Activated CD4-positive, alpha-beta T cell treated with anti-CD3 and anti-CD28 coated beads for 36 hours (primary cell): ENCODE data around the gene CA10. TPM values are rescaled to one million over a fixed set of nuclear protein-coding genes. Genes with fewer than 3 reads are reported as not detected.

Experiments used
- ATAC-seq: fragments of 200-7000 bp; cut with Tn5 transposase; one replicate; pipeline ENCODE4 v1.10.0; 2021; ENCODE audit warnings: mild to moderate bottlenecking, moderate library complexity
- CTCF ChIA-PET: fragments of 350-600 bp; sonication (Branson Sonifier 250); formaldehyde crosslinking; loops from one replicate; lab custom pipeline; 2021; ENCODE audit warnings: antibody characterized with exemption; lab: Charles Lee
- POLR2A ChIA-PET: fragments of 350-600 bp; sonication (Branson Sonifier 250); formaldehyde crosslinking; loops from one replicate; lab custom pipeline; 2021; ENCODE audit warnings: antibody characterized with exemption, inconsistent platforms; lab: Charles Lee
- DNase-seq: peaks from one replicate; pipeline ENCODE4 v3.0.0-alpha.2; 2020
- H3K27ac Mint-ChIP-seq: one replicate; pipeline ENCODE4 v1.8.0; 2021; ENCODE audit warnings: mixed read lengths
- H3K27me3 Mint-ChIP-seq: one replicate; pipeline ENCODE4 v1.8.0; 2021; ENCODE audit warnings: mixed read lengths
- H3K36me3 Mint-ChIP-seq: one replicate; pipeline ENCODE4 v1.8.0; 2021; ENCODE audit warnings: low read depth, mixed read lengths
- H3K4me1 Mint-ChIP-seq: one replicate; pipeline ENCODE4 v1.8.0; 2021; ENCODE audit warnings: mixed read lengths
- H3K4me3 Mint-ChIP-seq: one replicate; pipeline ENCODE4 v1.8.0; 2021; ENCODE audit warnings: mild to moderate bottlenecking, moderate library complexity, mixed read lengths
- H3K9me3 Mint-ChIP-seq: one replicate; pipeline ENCODE4 v1.8.0; 2021; ENCODE audit warnings: low read depth, mixed read lengths
- intact Hi-C, 2 experiments: fragments of 100-400 bp; cut with DNase I in 1 of 2; cut with micrococcal nuclease in 1 of 2; formaldehyde crosslinking; loops; one replicate each; pipeline versions ENCODE4 v1.14.2 to v1.15.1; 2022 to 2024; cut with DNase I, micrococcal nuclease
- total RNA-seq, 2 experiments: library from RNA; stranded (reverse); gene quantifications; one replicate each; pipeline ENCODE4 v1.2.3, GENCODE V29; 2021

The CA10 gene
- total RNA-seq, 2 experiments from 2014 or later, result not detected

DNA sequence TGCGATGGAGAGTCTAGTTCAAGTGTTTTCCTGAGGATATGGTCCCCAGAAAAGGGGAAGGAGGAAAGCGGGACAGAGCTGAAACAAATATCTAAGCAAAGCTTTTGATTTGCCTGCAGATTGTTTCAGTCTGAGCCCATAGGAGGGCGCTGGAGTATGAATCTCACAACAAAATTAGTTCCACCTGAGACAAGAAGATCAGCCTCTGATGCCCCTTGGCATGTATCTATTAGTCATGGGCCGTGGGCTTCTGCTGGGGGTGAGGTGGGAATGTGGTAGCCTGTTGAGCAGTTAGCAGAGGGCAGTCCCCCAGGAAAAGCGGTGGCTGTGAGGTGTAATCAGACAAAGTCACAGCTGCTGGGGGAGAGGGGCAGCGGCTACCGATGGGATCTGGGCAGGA is 446.9 kb downstream of the CA10 start:
- Mint-ChIP-seq H3K4me3 (no peak overlapping the region), H3K9me3 (no peaks in the 10 kb centered on the region), H3K4me1 (no peaks in the 10 kb centered on the region), H3K27ac (no peak overlapping the region), H3K36me3 (no peaks in the 10 kb centered on the region), H3K27me3 (peaks cover 16% of the 10 kb centered on the region)
- intact Hi-C loops, result no loop called here
- ChIA-PET CTCF (no interaction called here), POLR2A (no interaction called here)
- ATAC-seq (no peak), DNase-seq (no peak)

DNA sequence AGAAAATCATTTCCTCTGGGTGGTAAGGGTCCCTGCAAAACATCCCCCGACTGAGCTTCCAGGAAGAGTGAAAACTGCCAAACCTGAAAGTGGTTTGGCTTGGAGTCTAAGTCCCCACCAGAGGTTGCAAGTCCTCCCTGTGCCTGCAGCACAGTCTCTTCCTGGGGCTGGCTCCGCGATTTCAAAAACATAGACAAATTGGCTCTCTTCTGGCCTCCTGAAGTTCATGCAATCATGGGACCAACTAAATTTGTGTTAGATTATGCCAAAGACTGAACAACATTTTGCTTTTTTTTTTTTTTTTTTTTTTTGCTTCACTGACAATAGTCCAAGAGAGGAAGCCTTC is 447.9 kb downstream of the CA10 start:
- CTCF ChIA-PET, result no interaction called here
- no peaks in the 10 kb centered on the region for H3K4me1 Mint-ChIP-seq

DNA sequence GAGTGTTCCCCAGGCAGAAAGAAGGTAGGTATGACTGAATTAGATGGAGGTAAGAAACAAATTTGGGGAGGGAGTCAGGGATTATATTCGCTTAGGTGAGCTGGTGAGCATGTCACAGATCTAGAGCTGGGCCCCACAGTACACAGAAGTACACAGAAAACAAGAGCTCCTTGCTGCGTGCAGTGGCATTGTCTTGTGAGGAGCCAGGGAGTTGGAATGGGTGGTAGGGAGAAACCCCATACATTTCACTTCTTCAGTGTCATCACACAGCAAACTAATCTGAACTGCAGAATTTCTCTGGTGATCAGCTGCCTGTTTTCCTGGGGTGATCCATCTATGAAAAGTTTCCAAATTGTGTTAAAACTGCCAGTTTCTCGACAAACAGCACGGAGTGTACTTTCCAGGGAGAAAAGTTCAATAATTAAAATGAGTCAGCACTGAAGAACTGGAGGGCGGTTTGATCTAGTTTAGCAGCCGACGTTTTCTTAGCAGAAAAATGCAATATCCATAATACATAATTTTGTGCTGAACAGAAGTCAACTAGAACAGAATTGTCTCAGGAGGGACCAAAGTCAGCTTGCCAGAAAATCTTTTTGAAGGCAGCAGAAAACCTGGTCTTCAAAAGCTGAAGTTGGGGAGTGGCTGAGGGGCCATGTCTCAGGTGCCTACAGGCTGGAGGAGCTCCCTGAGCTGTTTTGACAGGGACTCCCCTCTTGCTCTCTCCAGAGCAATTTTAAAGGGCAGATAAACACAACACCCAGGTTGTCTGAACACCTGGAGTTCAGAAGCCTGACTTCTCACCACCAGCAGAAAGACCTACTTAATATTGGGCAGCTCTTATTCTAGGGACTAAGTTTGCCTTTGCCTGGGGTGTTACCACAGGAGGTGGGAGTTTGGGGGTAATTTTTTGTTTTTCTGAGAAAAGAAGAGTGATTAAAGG is 448.6 kb downstream of the CA10 start:
- POLR2A ChIA-PET, result no interaction called here
- ATAC-seq (no peak), DNase-seq (no peak)
- no peak overlapping the region for H3K27ac Mint-ChIP-seq
- no peak overlapping the region for H3K4me3 Mint-ChIP-seq
- H3K9me3 Mint-ChIP-seq, result no peaks in the 10 kb centered on the region
- intact Hi-C loops, result no loop called here
- H3K4me1 Mint-ChIP-seq, result no peaks in the 10 kb centered on the region
- CTCF ChIA-PET, result no interaction called here
- peaks cover 17% of the 10 kb centered on the region for H3K27me3 Mint-ChIP-seq
- H3K36me3 Mint-ChIP-seq, result no peaks in the 10 kb centered on the region

More for the DNA sequence above, 447.9 kb downstream of the CA10 start:
- Mint-ChIP-seq H3K36me3 (no peaks in the 10 kb centered on the region), H3K27ac (no peak overlapping the region), H3K27me3 (peaks cover 16% of the 10 kb centered on the region), H3K9me3 (no peaks in the 10 kb centered on the region), H3K4me3 (no peak overlapping the region)
- no peak for ATAC-seq
- intact Hi-C loops, result no loop called here
- POLR2A ChIA-PET, result no interaction called here
- no peak for DNase-seq

DNA sequence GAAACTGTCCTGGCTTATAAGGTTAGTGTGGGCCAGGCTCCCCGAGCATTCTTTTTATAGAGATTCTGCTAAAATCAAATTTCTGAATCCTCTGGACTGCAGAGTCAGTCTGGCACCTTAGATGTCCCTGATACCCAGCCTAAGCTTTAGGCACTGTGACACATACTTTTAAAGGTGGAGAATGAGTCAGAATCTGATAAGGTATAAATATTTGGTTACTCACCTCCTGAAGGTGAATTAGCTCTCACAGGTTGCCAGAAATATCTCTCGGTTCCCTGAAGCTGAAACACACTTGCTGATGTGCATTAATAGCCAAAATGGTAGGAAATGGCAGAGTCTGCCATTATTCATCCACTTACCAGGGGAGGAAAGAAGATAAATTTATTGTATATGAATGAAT is 451.3 kb downstream of the CA10 start:
- CTCF ChIA-PET, result no interaction called here
- no peaks in the 10 kb centered on the region for H3K9me3 Mint-ChIP-seq
- intact Hi-C loops, result no loop called here
- H3K4me1 Mint-ChIP-seq, result no peaks in the 10 kb centered on the region
- ATAC-seq (no peak), DNase-seq (no peak)
- POLR2A ChIA-PET, result no interaction called here
- no peak overlapping the region for H3K4me3 Mint-ChIP-seq
- H3K27me3 Mint-ChIP-seq, result peaks cover 19% of the 10 kb centered on the region
- no peaks in the 10 kb centered on the region for H3K36me3 Mint-ChIP-seq
- H3K27ac Mint-ChIP-seq, result no peak overlapping the region

DNA sequence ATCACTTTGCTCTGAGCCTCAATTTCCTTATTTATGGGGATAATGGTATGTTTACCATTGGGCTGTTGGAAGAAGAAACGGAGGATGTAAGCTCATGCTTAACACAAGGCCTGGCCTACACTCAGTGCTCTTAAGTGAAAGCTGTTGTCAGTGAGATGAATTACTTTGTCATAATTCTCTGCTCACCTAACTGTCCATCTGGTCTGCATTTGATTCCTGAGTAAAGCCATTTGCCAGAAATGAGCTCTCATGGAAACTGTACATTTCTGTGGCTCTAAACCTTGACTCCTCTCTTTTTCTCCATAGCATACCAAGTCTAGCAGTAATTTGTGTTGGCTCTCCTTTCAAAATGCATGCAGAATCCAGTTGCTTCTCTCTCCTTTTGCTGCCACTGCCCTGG is 452.4 kb downstream of the CA10 start:
- ChIA-PET CTCF (no interaction called here), POLR2A (no interaction called here)
- Mint-ChIP-seq H3K4me1 (no peaks in the 10 kb centered on the region), H3K27ac (no peak overlapping the region), H3K9me3 (no peaks in the 10 kb centered on the region), H3K27me3 (peaks cover 19% of the 10 kb centered on the region), H3K36me3 (no peaks in the 10 kb centered on the region), H3K4me3 (no peak overlapping the region)
- ATAC-seq (no peak), DNase-seq (no peak)
- intact Hi-C loops, result no loop called here

DNA sequence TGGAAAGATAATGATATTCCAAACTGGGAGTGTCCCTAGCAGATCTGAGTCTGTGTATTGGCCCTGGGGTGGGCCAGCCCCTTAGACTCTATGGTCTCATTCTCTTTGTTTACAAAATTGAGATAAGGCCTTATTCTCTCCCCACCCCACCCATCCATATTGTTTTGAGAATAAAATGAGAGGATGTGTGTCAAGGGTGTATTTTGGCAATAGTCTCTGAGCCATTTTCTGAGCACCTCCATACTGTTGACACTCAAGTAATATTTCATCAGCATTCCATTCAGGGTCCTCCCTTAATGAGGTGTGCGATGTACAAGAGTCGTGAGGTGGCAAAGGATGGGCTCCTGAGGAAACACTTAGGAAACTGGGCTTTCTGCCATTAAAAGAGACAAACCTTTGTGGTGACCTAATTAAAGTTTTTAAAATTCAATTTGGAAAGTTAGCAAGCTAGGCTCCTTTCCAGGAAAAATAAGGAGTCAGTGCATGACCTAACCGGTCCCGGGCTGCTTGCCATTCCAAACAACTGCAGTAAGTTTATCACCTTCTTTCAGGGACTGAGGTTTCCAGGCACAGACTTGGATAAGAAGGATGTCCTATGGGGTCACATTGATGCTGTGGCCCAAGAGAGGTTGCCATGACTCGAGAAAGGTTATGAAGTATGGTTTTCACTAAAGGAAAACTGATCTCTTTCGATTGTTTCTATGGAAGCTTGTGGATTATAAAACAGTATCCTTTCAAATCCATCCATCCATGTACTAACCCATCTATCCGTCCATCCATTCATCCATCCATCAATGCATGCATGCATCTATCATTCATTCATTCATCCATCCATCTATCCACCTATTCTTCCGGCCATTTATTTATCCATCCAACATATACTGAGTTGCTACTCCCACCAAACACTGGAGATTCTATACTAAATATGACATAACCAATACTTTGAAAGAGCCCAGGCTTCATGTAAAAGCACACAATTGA is 454.9 kb downstream of the CA10 start:
- Mint-ChIP-seq H3K4me3 (no peak overlapping the region), H3K36me3 (no peaks in the 10 kb centered on the region), H3K4me1 (no peaks in the 10 kb centered on the region), H3K27me3 (peaks cover 13% of the 10 kb centered on the region), H3K9me3 (no peaks in the 10 kb centered on the region), H3K27ac (no peak overlapping the region)
- intact Hi-C loops, result no loop called here
- POLR2A ChIA-PET, result no interaction called here
- ATAC-seq (no peak), DNase-seq (no peak)
- CTCF ChIA-PET, result no interaction called here

DNA sequence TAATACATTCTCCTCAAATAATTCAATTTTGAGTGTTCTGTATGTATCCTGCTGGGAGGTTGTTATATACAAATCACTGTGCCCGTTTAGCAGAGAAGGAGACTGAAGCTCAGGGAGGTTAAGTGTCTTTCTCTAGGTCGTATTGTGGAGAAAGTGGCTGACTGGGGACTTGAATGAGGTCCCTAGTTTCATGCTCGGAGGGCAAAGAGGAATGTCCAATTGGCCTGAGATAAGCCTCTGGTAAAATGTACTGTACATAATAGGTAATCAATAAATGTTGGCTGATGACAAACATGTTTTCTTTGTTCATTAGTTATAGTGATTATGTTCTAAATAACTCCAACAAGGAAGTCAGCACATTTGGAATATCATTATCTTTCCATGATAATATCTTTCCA is 455.6 kb downstream of the CA10 start:
- H3K4me1 Mint-ChIP-seq, result no peaks in the 10 kb centered on the region
- no peaks in the 10 kb centered on the region for H3K36me3 Mint-ChIP-seq
- ChIA-PET CTCF (no interaction called here), POLR2A (no interaction called here)
- H3K4me3 Mint-ChIP-seq, result no peak overlapping the region
- intact Hi-C loops, result no loop called here
- ATAC-seq (no peak), DNase-seq (no peak)
- no peaks in the 10 kb centered on the region for H3K9me3 Mint-ChIP-seq
- H3K27me3 Mint-ChIP-seq, result peaks cover 16% of the 10 kb centered on the region
- H3K27ac Mint-ChIP-seq, result no peak overlapping the region

DNA sequence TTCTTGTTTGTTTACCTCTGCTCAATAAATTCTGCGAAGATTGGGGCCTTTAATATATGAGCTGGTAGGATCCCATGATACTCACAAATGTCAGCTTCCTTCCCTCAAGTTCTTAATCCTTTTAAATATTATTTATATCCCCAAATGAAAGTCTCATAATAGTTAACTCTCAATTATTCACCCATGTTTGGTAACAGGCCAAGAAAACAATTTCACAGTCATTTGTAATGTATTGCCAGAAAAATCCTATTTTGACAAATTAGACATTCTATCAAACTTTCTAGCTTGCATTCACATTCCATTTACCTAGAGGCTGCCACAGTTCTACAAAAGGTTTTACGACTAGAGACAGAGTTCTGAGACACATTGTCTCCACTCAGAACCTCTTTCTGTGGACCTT is 457.0 kb downstream of the CA10 start:
- CTCF ChIA-PET, result no interaction called here
- Mint-ChIP-seq H3K4me3 (no peak overlapping the region), H3K36me3 (no peaks in the 10 kb centered on the region), H3K9me3 (no peaks in the 10 kb centered on the region), H3K27ac (no peak overlapping the region), H3K27me3 (peaks cover 20% of the 10 kb centered on the region), H3K4me1 (no peaks in the 10 kb centered on the region)
- ATAC-seq (no peak), DNase-seq (no peak)
- intact Hi-C loops, result no loop called here
- POLR2A ChIA-PET, result no interaction called here

DNA sequence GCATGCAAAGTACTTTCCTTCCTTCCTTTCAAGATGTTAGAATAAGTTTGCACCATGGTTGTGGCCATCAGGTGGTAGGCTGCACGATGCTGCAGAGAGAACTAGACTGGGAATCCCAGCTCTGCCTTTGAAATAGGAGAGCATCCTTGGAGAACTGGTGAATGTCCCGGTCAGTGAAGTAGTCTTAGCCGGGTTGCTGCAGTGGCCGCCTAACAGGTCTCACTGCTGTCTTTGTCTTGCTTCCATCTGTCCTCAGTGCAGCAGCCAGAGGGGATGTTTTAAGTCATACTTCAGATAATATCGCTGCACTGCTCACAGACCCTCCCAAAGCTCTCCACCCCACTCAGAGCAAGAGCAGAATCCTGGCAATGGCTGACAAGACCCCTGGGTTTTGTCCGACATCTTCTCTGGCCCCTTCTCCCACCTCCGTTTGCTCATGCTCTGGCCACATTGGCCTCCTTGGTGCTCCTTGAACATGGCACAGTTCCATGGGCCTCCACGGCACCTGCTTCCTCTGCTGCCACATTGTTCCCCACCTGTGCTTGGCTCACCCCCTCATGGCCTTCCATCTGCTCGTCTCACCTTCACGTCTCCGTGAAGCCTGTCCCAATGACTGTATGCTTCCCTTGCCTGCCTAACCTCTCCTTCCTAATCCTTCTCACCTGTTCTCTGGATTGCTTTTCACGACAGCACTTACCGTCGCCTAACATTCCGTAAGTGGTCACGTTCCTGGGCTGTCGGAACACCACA is 458.3 kb downstream of the CA10 start:
- no peak overlapping the region for H3K27ac Mint-ChIP-seq
- H3K27me3 Mint-ChIP-seq, result peaks cover 28% of the 10 kb centered on the region
- ChIA-PET CTCF (no interaction called here), POLR2A (no interaction called here)
- intact Hi-C loops, result no loop called here
- no peaks in the 10 kb centered on the region for H3K4me1 Mint-ChIP-seq
- ATAC-seq (no peak), DNase-seq (no peak)
- H3K36me3 Mint-ChIP-seq, result no peaks in the 10 kb centered on the region
- no peaks in the 10 kb centered on the region for H3K9me3 Mint-ChIP-seq
- H3K4me3 Mint-ChIP-seq, result no peak overlapping the region

DNA sequence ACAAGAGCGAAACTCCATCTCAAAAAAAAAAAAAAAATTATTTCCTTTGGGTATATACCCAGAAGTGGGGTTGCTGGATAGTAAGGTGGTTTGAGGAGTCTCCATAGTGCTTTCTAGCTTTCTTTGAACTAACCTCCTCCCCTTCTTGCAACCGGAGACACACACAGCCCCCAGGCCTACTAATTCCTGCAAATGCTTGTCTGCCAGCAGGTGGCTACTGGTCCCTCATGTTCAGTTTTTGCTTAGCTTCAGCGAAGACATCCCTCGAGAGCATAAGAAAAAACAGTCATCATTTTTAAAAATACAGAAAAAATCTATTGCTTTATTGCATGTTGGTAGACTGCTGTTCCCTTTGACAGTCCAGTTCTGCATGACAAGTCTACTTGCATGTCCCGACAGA is 459.2 kb downstream of the CA10 start:
- Mint-ChIP-seq H3K27ac (no peak overlapping the region), H3K4me3 (no peak overlapping the region), H3K36me3 (no peaks in the 10 kb centered on the region), H3K4me1 (no peaks in the 10 kb centered on the region), H3K9me3 (no peaks in the 10 kb centered on the region), H3K27me3 (peaks cover 25% of the 10 kb centered on the region)
- POLR2A ChIA-PET, result no interaction called here
- CTCF ChIA-PET, result no interaction called here
- ATAC-seq (no peak), DNase-seq (no peak)
- intact Hi-C loops, result loop anchor here in 1 of 2 experiments (10.0 kb wide), 1 partner anchor 55 kb away; no protein-coding TSS in a partner anchor

DNA sequence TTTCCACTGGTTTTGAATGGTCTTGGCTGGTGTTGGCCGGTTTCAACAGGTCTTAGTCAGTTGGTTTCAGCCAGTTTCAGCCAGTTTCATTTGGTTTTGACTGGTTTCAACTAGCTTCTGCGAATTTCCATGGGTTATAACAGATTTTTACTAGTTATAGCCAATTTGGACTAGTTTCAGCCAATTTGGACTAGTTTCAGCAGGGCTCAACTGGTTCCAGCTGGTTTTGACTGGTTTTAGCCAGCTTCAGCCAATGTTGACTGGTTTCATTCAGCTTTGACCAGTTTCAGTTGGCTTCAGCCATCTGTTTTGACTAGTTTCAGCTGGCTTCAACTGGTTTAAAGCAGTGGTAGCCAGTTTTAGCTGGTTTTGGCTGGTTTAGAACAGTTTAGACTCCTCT is 465.6 kb downstream of the CA10 start:
- ATAC-seq (no peak), DNase-seq (peak; percentile 7)
- Mint-ChIP-seq H3K4me1 (no peaks in the 10 kb centered on the region), H3K9me3 (peaks cover 6% of the 10 kb centered on the region), H3K36me3 (no peaks in the 10 kb centered on the region), H3K27me3 (peaks cover 14% of the 10 kb centered on the region), H3K4me3 (no peak overlapping the region), H3K27ac (no peak overlapping the region)
- intact Hi-C loops, result loop anchor here in 1 of 2 experiments (10.0 kb wide), 1 partner anchor 62 kb away; no protein-coding TSS in a partner anchor
- ChIA-PET CTCF (interaction anchor here (1.2 kb wide), 1 partner anchor 39 kb away, joined by 4 read pairs; no protein-coding TSS in a partner anchor), POLR2A (no interaction called here)
